Peyer's patch (tissue), 4 donors: ENCODE measurements around the gene PROZ.

ENCODE experiments used
- POLR2A ChIP-seq, 2 donors: fragments of 450-650 bp; IDR thresholded peaks; one replicate each; pipeline ENCODE4 v1.5.1; 2017; ENCODE audit warnings: antibody characterized with exemption in 2 of 2, mild to moderate bottlenecking in 2 of 2, moderate library complexity in 2 of 2
- TF ChIP-seq, protein P1 (sequence below), 6 experiments: fragments of 450-650 bp in 4 of 6; fragments of 200-600 bp in 2 of 6; sonication (generic) in 1 of 6; IDR thresholded peaks; one replicate each; pipeline ENCODE4 v1.5.1; 2017 to 2019; ENCODE audit warnings: antibody characterized with exemption in 6 of 6, mild to moderate bottlenecking in 3 of 6, moderate library complexity in 1 of 6

DNA sequence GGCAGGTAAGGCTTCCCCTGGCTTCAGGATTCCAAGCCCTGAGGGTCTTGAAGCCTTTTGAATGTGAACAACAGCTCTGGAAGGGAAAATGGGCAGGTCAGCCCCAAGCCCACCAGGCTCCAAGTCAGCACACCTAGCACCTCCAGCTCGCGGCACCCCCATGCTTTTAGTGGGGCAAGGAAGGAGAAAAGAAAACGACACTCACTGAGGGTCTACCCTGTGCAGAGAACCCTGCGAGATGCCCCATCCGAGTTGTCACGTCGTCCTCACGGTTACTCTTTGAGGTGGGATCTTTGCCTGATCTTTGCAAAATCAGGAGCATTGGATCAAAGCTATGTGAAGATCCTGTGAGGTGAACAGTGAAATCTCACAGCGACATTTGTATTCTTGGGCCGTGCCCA, 41.6 kb upstream of the PROZ start:
- TF ChIP-seq, protein P1, sequence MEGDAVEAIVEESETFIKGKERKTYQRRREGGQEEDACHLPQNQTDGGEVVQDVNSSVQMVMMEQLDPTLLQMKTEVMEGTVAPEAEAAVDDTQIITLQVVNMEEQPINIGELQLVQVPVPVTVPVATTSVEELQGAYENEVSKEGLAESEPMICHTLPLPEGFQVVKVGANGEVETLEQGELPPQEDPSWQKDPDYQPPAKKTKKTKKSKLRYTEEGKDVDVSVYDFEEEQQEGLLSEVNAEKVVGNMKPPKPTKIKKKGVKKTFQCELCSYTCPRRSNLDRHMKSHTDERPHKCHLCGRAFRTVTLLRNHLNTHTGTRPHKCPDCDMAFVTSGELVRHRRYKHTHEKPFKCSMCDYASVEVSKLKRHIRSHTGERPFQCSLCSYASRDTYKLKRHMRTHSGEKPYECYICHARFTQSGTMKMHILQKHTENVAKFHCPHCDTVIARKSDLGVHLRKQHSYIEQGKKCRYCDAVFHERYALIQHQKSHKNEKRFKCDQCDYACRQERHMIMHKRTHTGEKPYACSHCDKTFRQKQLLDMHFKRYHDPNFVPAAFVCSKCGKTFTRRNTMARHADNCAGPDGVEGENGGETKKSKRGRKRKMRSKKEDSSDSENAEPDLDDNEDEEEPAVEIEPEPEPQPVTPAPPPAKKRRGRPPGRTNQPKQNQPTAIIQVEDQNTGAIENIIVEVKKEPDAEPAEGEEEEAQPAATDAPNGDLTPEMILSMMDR (IDR thresholded peaks at IDR 0.05), result no peak
- no peak for TF ChIP-seq POLR2A (IDR thresholded peaks at IDR 0.05)
